CD4-positive, alpha-beta T cell treated with Interferon gamma for 1 hour (primary cell): ENCODE data around the gene C5orf15.
"Not testable (repeated sequence)": the region's sequence is repeated elsewhere in the genome, so short reads cannot be mapped to it uniquely, and the experiment has no call there.

ENCODE experiments used
- DNase-seq: peaks from one replicate; pipeline ENCODE4 v3.0.0-alpha.2; 2020

The C5orf15 gene

GRCh38 chr5:133993185-133993936 is 24.9 kb upstream of the C5orf15 start:
- no peak for DNase-seq

GRCh38 chr5:133992429-133993155 is 24.2 kb upstream of the C5orf15 start:
- no peak for DNase-seq

GRCh38 chr5:133991171-133991910 is 22.9 kb upstream of the C5orf15 start:
- DNase-seq: no peak

GRCh38 chr5:133990396-133990795 is 22.0 kb upstream of the C5orf15 start:
- DNase-seq: no peak

GRCh38 chr5:133985540-133986180 is 17.2 kb upstream of the C5orf15 start:
- no peak for DNase-seq

- no peak for DNase-seq
These were observed 15.2 kb upstream of the C5orf15 start for GRCh38 chr5:133983674-133984073.

- DNase-seq: no peak
These were observed 13.3 kb upstream of the C5orf15 start for GRCh38 chr5:133981714-133982113.

- no peak for DNase-seq
These were observed 12.2 kb upstream of the C5orf15 start for GRCh38 chr5:133980652-133981051.

GRCh38 chr5:133978943-133979342 is 10.5 kb upstream of the C5orf15 start:
- no peak for DNase-seq

- DNase-seq: no peak
These were observed 9.4 kb upstream of the C5orf15 start for GRCh38 chr5:133977858-133978257.

- DNase-seq: no peak
These were observed 8.8 kb upstream of the C5orf15 start for GRCh38 chr5:133977161-133977787.

GRCh38 chr5:133975546-133975945 is 7.1 kb upstream of the C5orf15 start:
- not testable (repeated sequence) for DNase-seq

GRCh38 chr5:133974142-133974541 is 5.7 kb upstream of the C5orf15 start:
- no peak for DNase-seq

- DNase-seq: no peak
These were observed 2.0 kb upstream of the C5orf15 start for GRCh38 chr5:133970325-133970909.

- no peak for DNase-seq
These were observed 1.4 kb upstream of the C5orf15 start for GRCh38 chr5:133969654-133970324.

- DNase-seq: no peak
These were observed 674 bp downstream of the C5orf15 start for GRCh38 chr5:133967698-133968203.

- no peak for DNase-seq
These were observed 1.3 kb downstream of the C5orf15 start for GRCh38 chr5:133967124-133967523.

GRCh38 chr5:133966090-133966489 is 2.3 kb downstream of the C5orf15 start:
- no peak for DNase-seq

- no peak for DNase-seq
These were observed 4.8 kb downstream of the C5orf15 start for GRCh38 chr5:133963493-133964128.

- no peak for DNase-seq
These were observed 5.5 kb downstream of the C5orf15 start for GRCh38 chr5:133962801-133963476.
